OCI-LY7 (cell line): ENCODE data around the gene GRK3.

ENCODE experiments used
- EZH2phosphoT487 ChIP-seq: fragments of 200-600 bp; sonication (generic); IDR thresholded peaks from 2 replicates; pipeline ENCODE4 v1.6.1; 2018; ENCODE audit warnings: low read depth, borderline replicate concordance, mild to moderate bottlenecking, mixed run types, antibody characterized with exemption, low read length, moderate library complexity, mixed read lengths
- TF ChIP-seq, protein P1 (sequence below): fragments of 200-600 bp; sonication (generic); conservative IDR thresholded peaks from 2 replicates; pipeline ENCODE4 v1.5.1; 2014; ENCODE audit warnings: mild to moderate bottlenecking, antibody characterized with exemption, low read length, moderate library complexity, mixed read lengths

DNA sequence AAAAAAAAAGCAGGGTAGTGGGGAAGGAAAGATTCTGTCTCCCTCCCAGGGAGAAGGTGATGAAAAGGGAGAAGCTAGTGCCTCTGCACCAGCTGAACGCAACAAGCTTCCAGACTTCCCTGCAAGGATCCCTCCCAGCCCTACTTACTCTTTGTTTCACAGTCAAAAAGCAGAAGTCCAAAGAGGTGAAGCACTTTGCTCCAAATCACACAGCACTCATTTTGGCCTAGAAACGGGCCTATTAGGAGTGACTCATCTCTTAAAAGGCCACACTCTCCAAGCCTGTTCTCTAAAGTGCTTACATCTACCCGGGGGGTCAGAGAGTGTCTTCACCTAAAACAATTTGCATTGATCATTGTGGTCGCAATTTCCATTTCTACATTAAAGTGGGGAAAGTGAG is 17.7 kb upstream of the GRK3 start:
- TF ChIP-seq, protein P1, sequence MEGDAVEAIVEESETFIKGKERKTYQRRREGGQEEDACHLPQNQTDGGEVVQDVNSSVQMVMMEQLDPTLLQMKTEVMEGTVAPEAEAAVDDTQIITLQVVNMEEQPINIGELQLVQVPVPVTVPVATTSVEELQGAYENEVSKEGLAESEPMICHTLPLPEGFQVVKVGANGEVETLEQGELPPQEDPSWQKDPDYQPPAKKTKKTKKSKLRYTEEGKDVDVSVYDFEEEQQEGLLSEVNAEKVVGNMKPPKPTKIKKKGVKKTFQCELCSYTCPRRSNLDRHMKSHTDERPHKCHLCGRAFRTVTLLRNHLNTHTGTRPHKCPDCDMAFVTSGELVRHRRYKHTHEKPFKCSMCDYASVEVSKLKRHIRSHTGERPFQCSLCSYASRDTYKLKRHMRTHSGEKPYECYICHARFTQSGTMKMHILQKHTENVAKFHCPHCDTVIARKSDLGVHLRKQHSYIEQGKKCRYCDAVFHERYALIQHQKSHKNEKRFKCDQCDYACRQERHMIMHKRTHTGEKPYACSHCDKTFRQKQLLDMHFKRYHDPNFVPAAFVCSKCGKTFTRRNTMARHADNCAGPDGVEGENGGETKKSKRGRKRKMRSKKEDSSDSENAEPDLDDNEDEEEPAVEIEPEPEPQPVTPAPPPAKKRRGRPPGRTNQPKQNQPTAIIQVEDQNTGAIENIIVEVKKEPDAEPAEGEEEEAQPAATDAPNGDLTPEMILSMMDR, result no peak
- no peak for TF ChIP-seq EZH2phosphoT487
